BLaER1 (cell line): ENCODE data around the gene PPIP5K1.
"Not testable (repeated sequence)": the region's sequence is repeated elsewhere in the genome, so short reads cannot be mapped to it uniquely, and the experiment has no call there.

Experiments used
- H3K27ac ChIP-seq: shearing (Covaris generic); formaldehyde crosslinking; 2 replicates; pipeline ENCODE4 v1.8.1; 2022
- H3K27me3 ChIP-seq: shearing (Covaris generic); formaldehyde crosslinking; 2 replicates; pipeline ENCODE4 v1.8.1; 2022
- H3K36me3 ChIP-seq: shearing (Covaris generic); formaldehyde crosslinking; 2 replicates; pipeline ENCODE4 v1.8.1; 2022
- H3K4me1 ChIP-seq: shearing (Covaris generic); formaldehyde crosslinking; 2 replicates; pipeline ENCODE4 v1.8.1; 2022
- H3K4me2 ChIP-seq: shearing (Covaris generic); formaldehyde crosslinking; 2 replicates; pipeline ENCODE4 v1.8.1; 2022
- H3K4me3 ChIP-seq: shearing (Covaris generic); formaldehyde crosslinking; 2 replicates; pipeline ENCODE4 v1.8.1; 2022
- H3K9ac ChIP-seq: shearing (Covaris generic); formaldehyde crosslinking; 2 replicates; pipeline ENCODE4 v1.8.1; 2022
- H3K9me3 ChIP-seq: shearing (Covaris generic); formaldehyde crosslinking; 2 replicates; pipeline ENCODE4 v1.8.1; 2022
- H4K20me1 ChIP-seq: shearing (Covaris generic); formaldehyde crosslinking; 2 replicates; pipeline ENCODE4 v1.8.1; 2022
- Cebpa-rat ChIP-seq: shearing (Covaris generic); IDR thresholded peaks from 2 replicates; pipeline ENCODE4 v1.8.1; 2022

The PPIP5K1 gene

GRCh38 chr15:43566615-43567014, 23.4 kb downstream of the PPIP5K1 start:
- not testable (repeated sequence) for H3K4me1 ChIP-seq, H3K9ac ChIP-seq, H3K9me3 ChIP-seq, H3K27ac ChIP-seq, H3K36me3 ChIP-seq, H4K20me1 ChIP-seq, H3K4me3 ChIP-seq, H3K27me3 ChIP-seq, H3K4me2 ChIP-seq

GRCh38 chr15:43563793-43564192, 26.2 kb downstream of the PPIP5K1 start:
- H3K4me2 ChIP-seq, H3K36me3 ChIP-seq, H3K9ac ChIP-seq, H3K9me3 ChIP-seq, H3K4me3 ChIP-seq, H4K20me1 ChIP-seq, H3K4me1 ChIP-seq, H3K27me3 ChIP-seq, H3K27ac ChIP-seq: not testable (repeated sequence)

- not testable (repeated sequence) for H3K27ac ChIP-seq, H3K27me3 ChIP-seq, H4K20me1 ChIP-seq
Observed at GRCh38 chr15:43562753-43563152, 27.3 kb downstream of the PPIP5K1 start.

GRCh38 chr15:43552986-43553385, 37.0 kb downstream of the PPIP5K1 start:
- no peaks in the 10 kb centered on the region for H3K4me1 ChIP-seq
- H3K9me3 ChIP-seq = peaks cover 7% of the 10 kb centered on the region
- no peak overlapping the region for H3K9ac ChIP-seq
- TF ChIP-seq Cebpa-rat = no peak
- peaks cover 80% of the 10 kb centered on the region for H3K36me3 ChIP-seq
- H3K4me2 ChIP-seq = no peak overlapping the region
- no peaks in the 10 kb centered on the region for H3K27me3 ChIP-seq
- H3K27ac ChIP-seq = no peak overlapping the region
- no peak overlapping the region for H3K4me3 ChIP-seq
- no peaks in the 10 kb centered on the region for H4K20me1 ChIP-seq

More at GRCh38 chr15:43562753-43563152, 27.3 kb downstream of the PPIP5K1 start:
- H3K4me1 ChIP-seq, H3K4me3 ChIP-seq, H3K9ac ChIP-seq, H3K9me3 ChIP-seq, H3K4me2 ChIP-seq: not testable (repeated sequence)
- H3K36me3 ChIP-seq = peaks cover 16% of the 10 kb centered on the region

- Histone ChIP-seq H4K20me1 (no peaks in the 10 kb centered on the region), H3K4me2 (no peak overlapping the region), H3K9ac (no peak overlapping the region), H3K4me3 (no peak overlapping the region), H3K27ac (no peak overlapping the region), H3K9me3 (peaks cover 14% of the 10 kb centered on the region), H3K4me1 (no peaks in the 10 kb centered on the region), H3K27me3 (no peaks in the 10 kb centered on the region), H3K36me3 (peaks cover 79% of the 10 kb centered on the region)
- TF ChIP-seq Cebpa-rat = no peak
Observed at GRCh38 chr15:43552256-43552655, 37.8 kb downstream of the PPIP5K1 start.

- H3K4me3 ChIP-seq = no peak overlapping the region
- TF ChIP-seq Cebpa-rat = no peak
- no peak overlapping the region for H3K9ac ChIP-seq
- H3K27ac ChIP-seq = no peak overlapping the region
- no peak overlapping the region for H3K4me2 ChIP-seq
- no peaks in the 10 kb centered on the region for H3K4me1 ChIP-seq
- peaks cover 76% of the 10 kb centered on the region for H3K36me3 ChIP-seq
- peaks cover 14% of the 10 kb centered on the region for H3K9me3 ChIP-seq
- no peaks in the 10 kb centered on the region for H3K27me3 ChIP-seq
- no peaks in the 10 kb centered on the region for H4K20me1 ChIP-seq
Observed at GRCh38 chr15:43550527-43551363, 39.3 kb downstream of the PPIP5K1 start.

- no peak overlapping the region for H3K4me3 ChIP-seq
- peaks cover 14% of the 10 kb centered on the region for H3K9me3 ChIP-seq
- H3K4me2 ChIP-seq = no peak overlapping the region
- TF ChIP-seq Cebpa-rat = no peak
- peaks cover 50% of the 10 kb centered on the region for H3K36me3 ChIP-seq
- no peak overlapping the region for H3K9ac ChIP-seq
- no peaks in the 10 kb centered on the region for H3K4me1 ChIP-seq
- no peak overlapping the region for H3K27ac ChIP-seq
- no peaks in the 10 kb centered on the region for H4K20me1 ChIP-seq
- H3K27me3 ChIP-seq = no peaks in the 10 kb centered on the region
Observed at GRCh38 chr15:43547539-43547938, 42.5 kb downstream of the PPIP5K1 start.

GRCh38 chr15:43545426-43545825, 44.6 kb downstream of the PPIP5K1 start:
- H3K36me3 ChIP-seq = peaks cover 38% of the 10 kb centered on the region
- H3K4me1 ChIP-seq = no peaks in the 10 kb centered on the region
- no peak overlapping the region for H3K27ac ChIP-seq
- H4K20me1 ChIP-seq = no peaks in the 10 kb centered on the region
- TF ChIP-seq Cebpa-rat = no peak
- no peak overlapping the region for H3K4me3 ChIP-seq
- no peak overlapping the region for H3K4me2 ChIP-seq
- H3K27me3 ChIP-seq = no peaks in the 10 kb centered on the region
- no peak overlapping the region for H3K9ac ChIP-seq
- H3K9me3 ChIP-seq = peaks cover 14% of the 10 kb centered on the region

- Histone ChIP-seq H3K4me1 (no peaks in the 10 kb centered on the region), H3K9ac (no peak overlapping the region), H3K27me3 (no peaks in the 10 kb centered on the region), H4K20me1 (no peaks in the 10 kb centered on the region), H3K27ac (no peak overlapping the region), H3K9me3 (peaks cover 14% of the 10 kb centered on the region), H3K4me3 (no peak overlapping the region), H3K36me3 (peaks cover 32% of the 10 kb centered on the region), H3K4me2 (no peak overlapping the region)
- TF ChIP-seq Cebpa-rat = no peak
Observed at GRCh38 chr15:43544266-43544665, 45.7 kb downstream of the PPIP5K1 start.

GRCh38 chr15:43541785-43542184, 48.2 kb downstream of the PPIP5K1 start:
- Histone ChIP-seq H4K20me1 (no peaks in the 10 kb centered on the region), H3K9ac (no peak overlapping the region), H3K4me1 (no peaks in the 10 kb centered on the region), H3K4me3 (no peak overlapping the region), H3K36me3 (peaks cover 21% of the 10 kb centered on the region; the same call in 1 of the 2 replicates), H3K27ac (no peak overlapping the region), H3K27me3 (no peaks in the 10 kb centered on the region), H3K9me3 (no peaks in the 10 kb centered on the region; the same call in 1 of the 2 replicates), H3K4me2 (no peak overlapping the region)
- peak; percentile 46; the same call in 1 of the 2 replicates for TF ChIP-seq Cebpa-rat

- Histone ChIP-seq H3K27me3 (no peaks in the 10 kb centered on the region), H3K4me2 (no peak overlapping the region), H3K4me3 (no peak overlapping the region), H3K27ac (no peak overlapping the region), H3K9ac (no peak overlapping the region), H4K20me1 (no peaks in the 10 kb centered on the region), H3K4me1 (peaks cover 16% of the 10 kb centered on the region), H3K9me3 (no peaks in the 10 kb centered on the region), H3K36me3 (peaks cover 36% of the 10 kb centered on the region)
- TF ChIP-seq Cebpa-rat = no peak
Observed at GRCh38 chr15:43538091-43538490, 51.9 kb downstream of the PPIP5K1 start.
